ENCODE measurements around the gene KLF11. TPM values are rescaled to one million over a fixed set of nuclear protein-coding genes. Genes with fewer than 3 reads are reported as not detected.

Gene KLF11
- total RNA-seq, 1 donor from 2014 or later = 20.8 TPM

- Histone ChIP-seq H3K27ac (replicated peaks) (no peak overlapping the region), H3K4me3 (no peak overlapping the region), H3K4me1 (peaks cover 28% of the 10 kb centered on the region), H3K36me3 (no peaks in the 10 kb centered on the region), H3K27me3 (ENCODE audit: low read depth) (peaks cover 21% of the 10 kb centered on the region), H3K9me3 (replicated peaks) (no peaks in the 10 kb centered on the region)
- TF ChIP-seq CTCF (IDR thresholded peaks at IDR 0.05; ENCODE audit: borderline replicate concordance) = no peak
- intact Hi-C loops (cut with micrococcal nuclease) = no loop called here
- DNase-seq = no peak
Observed at GRCh38 chr2:10075101-10075500, 31.8 kb downstream of the KLF11 start.

GRCh38 chr2:10075571-10076209, 32.3 kb downstream of the KLF11 start:
- Histone ChIP-seq H3K27me3 (ENCODE audit: low read depth) (peaks cover 27% of the 10 kb centered on the region), H3K27ac (replicated peaks) (no peak overlapping the region), H3K4me1 (peaks cover 33% of the 10 kb centered on the region), H3K36me3 (no peaks in the 10 kb centered on the region), H3K4me3 (no peak overlapping the region), H3K9me3 (replicated peaks) (no peaks in the 10 kb centered on the region)
- no peak for TF ChIP-seq CTCF (IDR thresholded peaks at IDR 0.05; ENCODE audit: borderline replicate concordance)
- intact Hi-C loops (cut with micrococcal nuclease) = no loop called here
- DNase-seq = no peak

- H3K27me3 ChIP-seq (ENCODE audit: low read depth) = peaks cover 35% of the 10 kb centered on the region
- H3K9me3 ChIP-seq (replicated peaks) = no peaks in the 10 kb centered on the region
- peaks cover 37% of the 10 kb centered on the region for H3K4me1 ChIP-seq
- no peak for TF ChIP-seq CTCF (IDR thresholded peaks at IDR 0.05; ENCODE audit: borderline replicate concordance)
- H3K4me3 ChIP-seq = no peak overlapping the region
- no peak for DNase-seq
- intact Hi-C loops (cut with micrococcal nuclease) = no loop called here
- H3K27ac ChIP-seq (replicated peaks) = no peak overlapping the region
- no peaks in the 10 kb centered on the region for H3K36me3 ChIP-seq
Observed at GRCh38 chr2:10076511-10076910, 33.2 kb downstream of the KLF11 start.

- Histone ChIP-seq H3K27me3 (ENCODE audit: low read depth) (peaks cover 41% of the 10 kb centered on the region), H3K4me1 (peaks cover 37% of the 10 kb centered on the region), H3K4me3 (no peak overlapping the region), H3K27ac (replicated peaks) (no peak overlapping the region), H3K9me3 (replicated peaks) (no peaks in the 10 kb centered on the region), H3K36me3 (no peaks in the 10 kb centered on the region)
- no peak for TF ChIP-seq CTCF (IDR thresholded peaks at IDR 0.05; ENCODE audit: borderline replicate concordance)
- DNase-seq = no peak
- intact Hi-C loops (cut with micrococcal nuclease) = no loop called here
Observed at GRCh38 chr2:10076988-10077527, 33.7 kb downstream of the KLF11 start.

GRCh38 chr2:10078001-10078400, 34.7 kb downstream of the KLF11 start:
- no peak overlapping the region for H3K4me3 ChIP-seq
- H3K27me3 ChIP-seq (ENCODE audit: low read depth) = peaks cover 50% of the 10 kb centered on the region
- DNase-seq = no peak
- TF ChIP-seq CTCF (IDR thresholded peaks at IDR 0.05; ENCODE audit: borderline replicate concordance) = no peak
- intact Hi-C loops (cut with micrococcal nuclease) = no loop called here
- H3K27ac ChIP-seq (replicated peaks) = no peak overlapping the region
- H3K36me3 ChIP-seq = no peaks in the 10 kb centered on the region
- peaks cover 31% of the 10 kb centered on the region for H3K4me1 ChIP-seq
- no peaks in the 10 kb centered on the region for H3K9me3 ChIP-seq (replicated peaks)

Data from left ventricle myocardium inferior (tissue), 1 donor.